B cell (primary cell): ENCODE results near the gene TGFB1. TPM values are rescaled to one million over a fixed set of nuclear protein-coding genes. Genes with fewer than 3 reads are reported as not detected.

Experiments
- ATAC-seq: fragments of 200-7000 bp; cut with Tn5 transposase; one replicate; pipeline ENCODE4 v1.10.0; 2021; ENCODE audit warnings: low read depth, mild to moderate bottlenecking, moderate number of reproducible peaks, moderate library complexity
- CTCF ChIA-PET: fragments of 350-600 bp; sonication (Branson Sonifier 250); formaldehyde crosslinking; loops from one replicate; lab custom pipeline; 2021; ENCODE audit warnings: antibody characterized with exemption, inconsistent platforms; lab: Charles Lee
- POLR2A ChIA-PET: fragments of 350-600 bp; sonication (Branson Sonifier 250); formaldehyde crosslinking; loops from one replicate; lab custom pipeline; 2021; ENCODE audit warnings: antibody characterized with exemption; lab: Charles Lee
- DNase-seq: peaks from one replicate; pipeline ENCODE4 v3.0.0; 2013
- H2AFZ ChIP-seq: 2 replicates; pipeline ENCODE4 v1.6.1; 2012; ENCODE audit warnings: mild to moderate bottlenecking, low read depth, low read length; ENCODE audit not compliant: insufficient read depth, poor library complexity, severe bottlenecking
- H3K27ac ChIP-seq, 2 donors: 1 replicate in 1 of 2; 2 replicates in 1 of 2; pipeline ENCODE4 v1.5.1; 2012 to 2013; ENCODE audit warnings: low read length in 2 of 2, mild to moderate bottlenecking in 2 of 2, moderate library complexity in 1 of 2
- H3K27me3 ChIP-seq, 4 experiments: fragments of 200-600 bp in 1 of 4; sonication (generic) in 1 of 4; replicated peaks in 1 of 4; 1 replicate in 2 of 4; 2 replicates in 2 of 4; pipeline versions ENCODE4 v1.6.1 to v1.7.0; 2013 to 2016; ENCODE audit warnings: low read length in 3 of 4, mild to moderate bottlenecking in 2 of 4, mixed read lengths in 1 of 4, moderate library complexity in 1 of 4; ENCODE audit not compliant: insufficient read depth in 4 of 4, control insufficient read depth in 3 of 4; ENCODE audit errors: control extremely low read depth in 1 of 4
- H3K36me3 ChIP-seq, 2 experiments: replicated peaks in 1 of 2; 1 replicate in 1 of 2; 2 replicates in 1 of 2; pipeline versions ENCODE4 v1.6.1 to v1.7.1; 2013; ENCODE audit warnings: low read length in 1 of 2; ENCODE audit not compliant: insufficient read depth in 2 of 2, control insufficient read depth in 1 of 2; ENCODE audit errors: control extremely low read depth in 1 of 2, extremely low read depth in 1 of 2
- H3K4me1 ChIP-seq, 2 donors: fragments of 200-600 bp in 1 of 2; sonication (generic) in 1 of 2; 1 replicate in 1 of 2; 2 replicates in 1 of 2; pipeline versions ENCODE4 v1.5.1 to v1.6.1; 2013 to 2017; ENCODE audit warnings: low read length in 2 of 2; ENCODE audit not compliant: control insufficient read depth in 2 of 2, insufficient read depth in 2 of 2
- H3K4me2 ChIP-seq: replicated peaks from 2 replicates; pipeline ENCODE3; 2012; ENCODE audit warnings: mild to moderate bottlenecking, low read depth, low read length; ENCODE audit not compliant: poor library complexity, severe bottlenecking
- H3K4me3 ChIP-seq, 5 experiments: fragments of 200-600 bp in 1 of 5; sonication (generic) in 1 of 5; 1 replicate in 3 of 5; 2 replicates in 2 of 5; pipeline versions ENCODE4 v1.5.1 to v1.7.0; 2011 to 2016; ENCODE audit warnings: low read length in 4 of 5, mild to moderate bottlenecking in 4 of 5, low read depth in 2 of 5, control low read depth in 1 of 5, moderate library complexity in 1 of 5; ENCODE audit not compliant: insufficient read depth in 1 of 5; ENCODE audit errors: control extremely low read depth in 1 of 5, extremely low read depth in 1 of 5
- H3K79me2 ChIP-seq: fragments of 200-600 bp; sonication (generic); one replicate; pipeline ENCODE4 v1.6.0; 2016; ENCODE audit warnings: low read length; ENCODE audit not compliant: control insufficient read depth, insufficient read depth
- H3K9ac ChIP-seq: fragments of 200-600 bp; sonication (generic); 2 replicates; pipeline ENCODE4 v1.6.1; 2017; ENCODE audit warnings: mild to moderate bottlenecking, low read length, moderate library complexity
- H3K9me3 ChIP-seq, 3 donors: one replicate each; pipeline versions ENCODE4 v1.6.1 to v1.7.1; 2013; ENCODE audit warnings: low read length in 2 of 3; ENCODE audit not compliant: control insufficient read depth in 2 of 3, insufficient read depth in 1 of 3; ENCODE audit errors: control extremely low read depth in 1 of 3
- H4K20me1 ChIP-seq: 2 replicates; pipeline ENCODE4 v1.6.0; 2012; ENCODE audit warnings: mild to moderate bottlenecking, low read length; ENCODE audit not compliant: insufficient read depth, control insufficient read depth, poor library complexity, severe bottlenecking
- H3K27ac Mint-ChIP-seq: one replicate; pipeline ENCODE4 v1.8.0; 2021; ENCODE audit warnings: mixed read lengths
- H3K27me3 Mint-ChIP-seq: one replicate; pipeline ENCODE4 v1.8.0; 2021; ENCODE audit warnings: mixed read lengths
- H3K4me1 Mint-ChIP-seq: one replicate; pipeline ENCODE4 v1.8.0; 2021; ENCODE audit warnings: mixed read lengths
- H3K4me3 Mint-ChIP-seq: one replicate; pipeline ENCODE4 v1.8.0; 2021; ENCODE audit warnings: mixed read lengths
- H3K9me3 Mint-ChIP-seq: one replicate; pipeline ENCODE4 v1.8.0; 2022; ENCODE audit warnings: mixed read lengths; ENCODE audit not compliant: insufficient read depth
- EZH2 ChIP-seq: IDR thresholded peaks from 2 replicates; pipeline ENCODE4 v1.6.1; 2012; ENCODE audit warnings: borderline replicate concordance, low read depth, mild to moderate bottlenecking, moderate library complexity, low read length; ENCODE audit not compliant: insufficient read depth, poor library complexity, severe bottlenecking
- WGBS: methylation state at CpG from one replicate; pipeline ENCODE4 v1.1.5; 2013; ENCODE audit warnings: missing lambda C conversion rate; ENCODE audit not compliant: insufficient coverage; 5-methylcytosine and 5-hydroxymethylcytosine counted together
- intact Hi-C: fragments of 100-400 bp; cut with micrococcal nuclease; formaldehyde crosslinking; loops from one replicate; pipeline ENCODE4 v1.10.0; 2022
- polyA plus RNA-seq: library from polyadenylated mRNA; depleted of rRNA; stranded (reverse); fragments of >200 nt; gene quantifications from 2 replicates; pipeline ENCODE4 v1.2.3, GENCODE V29; 2012
- total RNA-seq, 2 donors: library from RNA; stranded (reverse); fragments of 120-200 nt in 1 of 2; gene quantifications; 1 replicate in 1 of 2; 2 replicates in 1 of 2; pipeline versions ENCODE4 v1.2.3 to v1.2.4, GENCODE V29; 2013 to 2022
- TF ChIP-seq, protein P1 (sequence below): fragments of 200-600 bp; IDR thresholded peaks from one replicate; pipeline ENCODE4 v1.8.0; 2022; ENCODE audit warnings: antibody characterized with exemption, mild to moderate bottlenecking

The TGFB1 gene
- total and polyA plus RNA-seq, 2 donors (not counting 1 experiment from before 2014, with no cell fraction given), result 109 to 120 TPM

- WGBS, result 79% methylated on average over 1 of the region's 1 CpG
- peaks cover 10 to 14% of the 10 kb centered on the region in 2 donors for H3K4me1 ChIP-seq
- no peaks in the 10 kb centered on the region for H4K20me1 ChIP-seq
- ATAC-seq (no peak), DNase-seq (no peak)
- no peaks in the 10 kb centered on the region for H3K9me3 ChIP-seq
- no peak overlapping the region for H3K27ac Mint-ChIP-seq
- H3K9me3 Mint-ChIP-seq, result no peaks in the 10 kb centered on the region
- intact Hi-C loops, result no loop called here
- peaks cover 27% of the 10 kb centered on the region for H3K79me2 ChIP-seq
- H3K9ac ChIP-seq, result no peak overlapping the region
- H2AFZ ChIP-seq, result no peak overlapping the region
- H3K4me2 ChIP-seq, result no peak overlapping the region
- no peak overlapping the region for H3K4me3 ChIP-seq
- peaks cover 35% of the 10 kb centered on the region for H3K4me1 Mint-ChIP-seq
- H3K27me3 Mint-ChIP-seq, result no peaks in the 10 kb centered on the region
- no peaks in the 10 kb centered on the region for H3K27me3 ChIP-seq
- no peak overlapping the region for H3K4me3 Mint-ChIP-seq
- TF ChIP-seq, protein P1, sequence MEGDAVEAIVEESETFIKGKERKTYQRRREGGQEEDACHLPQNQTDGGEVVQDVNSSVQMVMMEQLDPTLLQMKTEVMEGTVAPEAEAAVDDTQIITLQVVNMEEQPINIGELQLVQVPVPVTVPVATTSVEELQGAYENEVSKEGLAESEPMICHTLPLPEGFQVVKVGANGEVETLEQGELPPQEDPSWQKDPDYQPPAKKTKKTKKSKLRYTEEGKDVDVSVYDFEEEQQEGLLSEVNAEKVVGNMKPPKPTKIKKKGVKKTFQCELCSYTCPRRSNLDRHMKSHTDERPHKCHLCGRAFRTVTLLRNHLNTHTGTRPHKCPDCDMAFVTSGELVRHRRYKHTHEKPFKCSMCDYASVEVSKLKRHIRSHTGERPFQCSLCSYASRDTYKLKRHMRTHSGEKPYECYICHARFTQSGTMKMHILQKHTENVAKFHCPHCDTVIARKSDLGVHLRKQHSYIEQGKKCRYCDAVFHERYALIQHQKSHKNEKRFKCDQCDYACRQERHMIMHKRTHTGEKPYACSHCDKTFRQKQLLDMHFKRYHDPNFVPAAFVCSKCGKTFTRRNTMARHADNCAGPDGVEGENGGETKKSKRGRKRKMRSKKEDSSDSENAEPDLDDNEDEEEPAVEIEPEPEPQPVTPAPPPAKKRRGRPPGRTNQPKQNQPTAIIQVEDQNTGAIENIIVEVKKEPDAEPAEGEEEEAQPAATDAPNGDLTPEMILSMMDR, result no peak
- TF ChIP-seq EZH2, result no peak
- CTCF ChIA-PET, result interaction anchor here (0.7 to 1.0 kb wide), 2 partner anchors 155 to 210 kb away, joined by 3 to 4 read pairs; no protein-coding TSS in a partner anchor
- POLR2A ChIA-PET, result no interaction called here
- H3K36me3 ChIP-seq, result peaks cover 0 to 3% of the 10 kb centered on the region in 2 experiments
- no peak overlapping the region for H3K27ac ChIP-seq
Measured at GRCh38 chr19:41359741-41360140, 6.0 kb upstream of the TGFB1 start.

GRCh38 chr19:41357746-41358145 lies 4.0 kb upstream of the TGFB1 start:
- no peak overlapping the region for H2AFZ ChIP-seq
- no peaks in the 10 kb centered on the region for H3K9me3 ChIP-seq
- no peaks in the 10 kb centered on the region for H3K27me3 ChIP-seq
- H3K9ac ChIP-seq, result no peak overlapping the region
- H3K4me1 ChIP-seq, result peaks cover 3 to 6% of the 10 kb centered on the region in 2 donors
- peaks cover 9% of the 10 kb centered on the region for H4K20me1 ChIP-seq
- POLR2A ChIA-PET, result no interaction called here
- Mint-ChIP-seq H3K27me3 (no peaks in the 10 kb centered on the region), H3K9me3 (no peaks in the 10 kb centered on the region), H3K4me3 (no peak overlapping the region), H3K27ac (no peak overlapping the region), H3K4me1 (peaks cover 22% of the 10 kb centered on the region)
- CTCF ChIA-PET, result interaction anchor here (0.5 to 7.6 kb wide), 2 partner anchors 33 to 214 kb away, joined by 3 to 130 read pairs; no protein-coding TSS in a partner anchor
- intact Hi-C loops, result no loop called here
- WGBS, result 94% methylated on average over 9 of the region's 13 CpGs
- H3K36me3 ChIP-seq, result peaks cover 0 to 3% of the 10 kb centered on the region in 2 experiments
- ATAC-seq (no peak), DNase-seq (no peak)
- no peak overlapping the region for H3K27ac ChIP-seq
- no peak overlapping the region for H3K4me3 ChIP-seq
- H3K4me2 ChIP-seq, result no peak overlapping the region
- no peak for TF ChIP-seq EZH2
- TF ChIP-seq, protein P1, result no peak
- peaks cover 24% of the 10 kb centered on the region for H3K79me2 ChIP-seq
